GM21529 (cell line): ENCODE measurements around the gene CNTROB.

Source experiments
- ATAC-seq: cut with Tn5 transposase; IDR thresholded peaks from one replicate; pipeline ENCODE4 v1.9.1; 2021; ENCODE audit not compliant: unreplicated experiment

Gene CNTROB

GRCh38 chr17:7987112-7987893 lies 55.3 kb downstream of the CNTROB start:
- no peak for ATAC-seq

- ATAC-seq: no peak
These were observed 56.8 kb downstream of the CNTROB start for GRCh38 chr17:7988750-7989178.

- peak; percentile 75 for ATAC-seq
These were observed 58.0 kb downstream of the CNTROB start for GRCh38 chr17:7989781-7990655.

DNA sequence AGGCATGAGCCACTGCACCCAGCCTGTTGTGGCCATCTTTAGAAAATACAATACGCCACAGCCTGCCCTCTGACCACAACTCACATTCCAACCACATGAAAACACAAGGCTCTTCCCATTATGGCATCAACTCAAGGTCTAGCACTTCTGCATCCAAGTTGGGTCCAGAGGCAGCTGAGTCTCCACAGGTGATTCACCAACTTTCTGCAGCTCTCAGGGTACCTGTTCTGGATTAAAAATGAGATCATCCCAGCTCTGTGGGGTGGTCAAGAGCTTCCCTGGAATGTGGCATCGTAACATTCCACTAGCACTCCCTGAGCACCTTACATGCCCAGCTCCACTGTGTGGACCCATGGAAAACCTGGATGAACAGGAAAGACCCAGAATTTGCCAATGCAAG lies 60.5 kb downstream of the CNTROB start:
- ATAC-seq: no peak

DNA sequence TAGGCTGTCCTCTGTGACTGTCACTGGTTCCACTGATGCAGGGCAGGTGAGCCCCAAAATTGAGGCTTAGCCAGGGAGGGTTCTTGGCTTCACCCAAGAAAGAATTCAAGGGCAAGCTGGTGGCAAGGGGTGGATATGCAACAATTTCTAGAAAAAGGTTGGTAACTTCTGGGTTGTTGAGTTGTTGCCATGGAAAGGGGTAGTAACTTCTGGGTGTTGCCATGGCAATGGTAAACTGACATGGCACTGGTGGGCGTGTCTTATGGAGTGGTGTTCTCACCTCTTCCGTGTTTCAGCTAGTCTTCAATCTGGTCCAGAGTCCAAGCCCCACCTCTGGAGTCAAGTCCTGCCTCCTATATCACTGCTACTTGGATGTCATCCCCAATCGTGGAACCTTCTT lies 60.9 kb downstream of the CNTROB start:
- no peak for ATAC-seq

DNA sequence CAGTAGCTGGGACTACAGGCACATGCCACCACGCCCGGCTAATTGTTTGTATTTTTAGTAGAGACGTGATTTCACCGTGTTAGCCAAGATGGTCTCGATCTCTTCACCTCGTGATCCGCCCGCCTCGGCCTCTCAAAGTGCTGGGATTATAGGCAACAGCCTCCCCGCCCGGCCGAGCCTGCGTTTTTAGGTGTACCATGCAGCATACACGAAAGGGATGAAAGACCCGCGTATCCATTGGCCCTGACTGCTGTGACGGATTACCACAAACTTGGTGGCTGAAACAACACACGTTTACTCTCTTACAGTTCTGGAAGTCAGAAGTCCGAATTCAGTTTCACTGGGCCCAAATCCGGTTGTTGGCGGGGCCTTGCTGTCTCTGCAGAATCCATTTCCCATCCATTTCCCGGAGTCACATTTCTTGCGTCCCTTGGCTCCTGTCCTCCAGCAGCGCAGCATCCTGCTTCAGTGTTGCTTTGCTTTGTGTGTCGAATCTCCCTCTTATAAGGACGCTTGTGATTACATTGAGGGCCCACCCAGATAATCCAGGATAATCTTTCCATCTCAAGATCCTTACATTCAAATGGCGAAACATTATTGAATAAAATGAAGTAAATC lies 62.1 kb downstream of the CNTROB start:
- no peak for ATAC-seq

GRCh38 chr17:7995724-7996123 lies 63.7 kb downstream of the CNTROB start:
- ATAC-seq: no peak

GRCh38 chr17:7997186-7997585 lies 65.2 kb downstream of the CNTROB start:
- ATAC-seq: no peak
